GM23338 (cell line): ENCODE measurements around the gene RRP1. TPM values are rescaled to one million over a fixed set of nuclear protein-coding genes. Genes with fewer than 3 reads are reported as not detected.
A peak's percentile ranks its signal among the peaks of the same experiment; 100 is the strongest.

Experiments used
- ATAC-seq: fragments of 200-7000 bp; cut with Tn5 transposase; 3 replicates; pipeline ENCODE4 v1.9.1; 2020
- DNase-seq: peaks from one replicate; pipeline ENCODE4 v3.0.0-alpha.2; 2015; ENCODE audit warnings: low spot score
- H2AFZ ChIP-seq: fragments of 200-600 bp; sonication (generic); 2 replicates; pipeline ENCODE4 v1.8.0; 2016; ENCODE audit warnings: antibody characterized with exemption, mild to moderate bottlenecking, moderate library complexity
- H3F3A ChIP-seq: fragments of 200-600 bp; sonication (generic); replicated peaks from 2 replicates; pipeline ENCODE4 v1.8.0; 2017; ENCODE audit warnings: antibody characterized with exemption, mixed run types, low read depth
- H3K27ac ChIP-seq: fragments of 200-600 bp; sonication (generic); 2 replicates; pipeline ENCODE4 v1.6.1; 2016; ENCODE audit warnings: low read depth
- H3K27me3 ChIP-seq: fragments of 200-600 bp; sonication (generic); 2 replicates; pipeline ENCODE4 v1.8.0; 2016; ENCODE audit warnings: mild to moderate bottlenecking, mixed run types, moderate library complexity; ENCODE audit not compliant: insufficient read depth
- H3K36me3 ChIP-seq: fragments of 200-600 bp; sonication (generic); 2 replicates; pipeline ENCODE4 v1.8.0; 2016; ENCODE audit warnings: mild to moderate bottlenecking; ENCODE audit not compliant: insufficient read depth
- H3K4me1 ChIP-seq: fragments of 200-600 bp; sonication (generic); 2 replicates; pipeline ENCODE4 v1.8.0; 2016; ENCODE audit warnings: mild to moderate bottlenecking, moderate library complexity; ENCODE audit not compliant: insufficient read depth
- H3K4me2 ChIP-seq: fragments of 200-600 bp; sonication (generic); 2 replicates; pipeline ENCODE4 v1.7.1; 2017; ENCODE audit warnings: mixed run types
- H3K4me3 ChIP-seq: fragments of 200-600 bp; sonication (generic); 2 replicates; pipeline ENCODE4 v1.6.1; 2016; ENCODE audit warnings: mixed run types
- H3K79me2 ChIP-seq: fragments of 200-600 bp; sonication (generic); replicated peaks from 2 replicates; pipeline ENCODE4 v1.8.0; 2017; ENCODE audit warnings: mild to moderate bottlenecking; ENCODE audit not compliant: insufficient read depth
- H3K9me2 ChIP-seq: fragments of 200-600 bp; sonication (generic); 2 replicates; pipeline ENCODE4 v1.8.0; 2017; ENCODE audit not compliant: insufficient read depth
- H4K20me1 ChIP-seq: fragments of 200-600 bp; sonication (generic); replicated peaks from 2 replicates; pipeline ENCODE4 v1.8.0; 2017; ENCODE audit warnings: mild to moderate bottlenecking; ENCODE audit not compliant: insufficient read depth
- H3K27ac Mint-ChIP-seq: 2 replicates; pipeline ENCODE4 v1.8.0; 2020; ENCODE audit warnings: inconsistent platforms, mild to moderate bottlenecking, moderate library complexity, mixed read lengths
- H3K27me3 Mint-ChIP-seq: 3 replicates; pipeline ENCODE4 v1.8.0; 2022; ENCODE audit warnings: low read depth, mild to moderate bottlenecking, moderate library complexity, mixed read lengths, inconsistent platforms; ENCODE audit not compliant: insufficient read depth, poor library complexity
- H3K36me3 Mint-ChIP-seq: 3 replicates; pipeline ENCODE4 v1.8.0; 2021; ENCODE audit warnings: low read depth, mild to moderate bottlenecking, inconsistent platforms, moderate library complexity, mixed read lengths
- H3K4me1 Mint-ChIP-seq: 3 replicates; pipeline ENCODE4 v1.8.0; 2020; ENCODE audit warnings: mild to moderate bottlenecking, inconsistent platforms, mixed read lengths
- H3K4me3 Mint-ChIP-seq: 3 replicates; pipeline ENCODE4 v1.8.0; 2021; ENCODE audit warnings: moderate library complexity, mild to moderate bottlenecking, inconsistent platforms, mixed read lengths
- H3K9me3 Mint-ChIP-seq: 3 replicates; pipeline ENCODE4 v1.8.0; 2020; ENCODE audit warnings: moderate library complexity, mild to moderate bottlenecking, inconsistent platforms, mixed read lengths
- CREB1 ChIP-seq: fragments of 250-450 bp; sonication (Bioruptor Pico); IDR thresholded peaks from 2 replicates; pipeline ENCODE4 v1.5.0; 2020; ENCODE audit warnings: low read depth, mild to moderate bottlenecking, moderate library complexity
- EZH2 ChIP-seq: fragments of 200-600 bp; sonication (generic); IDR thresholded peaks from one replicate; pipeline ENCODE4 v1.8.0; 2017; ENCODE audit warnings: antibody characterized with exemption, mild to moderate bottlenecking, low read depth; ENCODE audit not compliant: unreplicated experiment
- EZH2phosphoT487 ChIP-seq: fragments of 200-600 bp; sonication (generic); IDR thresholded peaks from one replicate; pipeline ENCODE4 v1.8.1; 2018; ENCODE audit warnings: antibody characterized with exemption; ENCODE audit not compliant: unreplicated experiment
- JUNB ChIP-seq: IDR thresholded peaks from one replicate; pipeline ENCODE4 v1.6.1; 2016; ENCODE audit warnings: antibody characterized with exemption; ENCODE audit not compliant: unreplicated experiment
- NANOG ChIP-seq: IDR thresholded peaks from 2 replicates; pipeline ENCODE4 v1.6.1; 2016; ENCODE audit warnings: antibody characterized with exemption, borderline replicate concordance
- STAT1 ChIP-seq: IDR thresholded peaks from one replicate; pipeline ENCODE4 v1.6.1; 2016; ENCODE audit warnings: antibody characterized with exemption; ENCODE audit not compliant: unreplicated experiment
- ZNF331 ChIP-seq: fragments of 250-450 bp; sonication (Bioruptor Pico); IDR thresholded peaks from 2 replicates; pipeline ENCODE4 v1.5.0; 2020; ENCODE audit warnings: low read depth, mild to moderate bottlenecking, moderate library complexity
- polyA plus RNA-seq: library from polyadenylated mRNA; unstranded; fragments of >200 nt; fragmentation: Nextera tagmentation; extraction: Ambion mirVana; gene quantifications from 2 replicates; pipeline ENCODE4 v1.2.1, GENCODE V29; 2016
- total RNA-seq: library from RNA; depleted of rRNA; stranded (reverse); fragments of >200 nt; shearing (Covaris generic); gene quantifications from 2 replicates; pipeline ENCODE4 v1.2.3, GENCODE V29; 2014
- TF ChIP-seq, protein P1 (sequence below): IDR thresholded peaks from one replicate; pipeline ENCODE4 v1.6.1; 2018; ENCODE audit warnings: antibody characterized with exemption; ENCODE audit not compliant: unreplicated experiment
- TF ChIP-seq, protein P2 (sequence below): IDR thresholded peaks from 2 replicates; pipeline ENCODE4 v1.6.1; 2016; ENCODE audit warnings: antibody characterized with exemption
- TF ChIP-seq, protein P3 (sequence below): fragments of 250-450 bp; sonication (Bioruptor Pico); IDR thresholded peaks from 2 replicates; pipeline ENCODE4 v1.5.0; 2020; ENCODE audit warnings: mild to moderate bottlenecking, moderate library complexity
- TF ChIP-seq, protein P4 (sequence below), 2 experiments: fragments of 200-600 bp in 1 of 2; sonication (generic) in 1 of 2; conservative IDR thresholded peaks; 2 replicates each; pipeline versions ENCODE4 v1.5.1 to v1.6.1; 2016 to 2017; ENCODE audit warnings: antibody characterized with exemption in 2 of 2, low read depth in 2 of 2, mild to moderate bottlenecking in 2 of 2, moderate library complexity in 1 of 2

The RRP1 gene
- total and polyA plus RNA-seq, 2 experiments from 2014 or later: 36.5 to 63.5 TPM

DNA sequence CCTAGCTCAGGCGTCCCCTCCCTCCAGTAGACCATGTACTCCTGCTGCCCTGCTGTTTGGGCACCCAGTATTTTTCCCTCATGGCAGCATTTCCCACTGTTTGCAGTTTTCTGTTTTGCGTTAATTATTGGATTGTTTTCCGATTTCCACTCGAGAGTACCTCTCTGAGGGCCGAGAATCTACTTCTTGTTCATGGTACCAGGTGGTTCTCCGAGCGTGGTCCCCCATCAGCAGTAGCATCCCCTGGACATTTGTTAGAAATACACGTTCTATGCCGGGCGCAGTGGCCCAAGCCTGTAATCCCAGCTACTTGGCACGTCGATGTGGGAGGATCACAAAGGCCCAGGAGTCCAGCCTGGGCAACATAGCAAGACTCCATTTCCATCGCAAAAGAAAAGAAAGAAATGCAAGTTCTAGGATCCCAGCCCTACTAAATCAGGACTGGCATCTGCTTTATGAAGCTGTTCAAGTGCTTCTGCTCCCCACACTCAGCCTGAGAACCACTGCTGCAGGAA lies 690 bp downstream of the RRP1 start:
- Histone ChIP-seq H3K9me2 (no peaks in the 10 kb centered on the region), H3K4me2 (peak overlapping the region; percentile 100), H3K79me2 (peaks cover 47% of the 10 kb centered on the region), H3K4me1 (peaks cover 10% of the 10 kb centered on the region), H3K36me3 (peaks cover 16% of the 10 kb centered on the region), H3K4me3 (peak overlapping the region; percentile 99), H3F3A (no peaks in the 10 kb centered on the region), H3K27me3 (no peaks in the 10 kb centered on the region), H4K20me1 (peaks cover 16% of the 10 kb centered on the region), H2AFZ (no peak overlapping the region), H3K27ac (no peak overlapping the region)
- Mint-ChIP-seq H3K36me3 (peaks cover 48% of the 10 kb centered on the region), H3K4me3 (peak overlapping the region; percentile 98), H3K27ac (peak overlapping the region; percentile 95), H3K9me3 (peaks cover 3% of the 10 kb centered on the region; the same call in 1 of the 3 replicates), H3K4me1 (peaks cover 11% of the 10 kb centered on the region), H3K27me3 (peaks cover 13% of the 10 kb centered on the region)
- no peak for ATAC-seq
- TF ChIP-seq EZH2 (no peak), STAT1 (no peak), CREB1 (CRISPR knock-in tag) (no peak), EZH2phosphoT487 (no peak), ZNF331 (no peak), JUNB (no peak), NANOG (no peak)
- TF ChIP-seq, protein P1, sequence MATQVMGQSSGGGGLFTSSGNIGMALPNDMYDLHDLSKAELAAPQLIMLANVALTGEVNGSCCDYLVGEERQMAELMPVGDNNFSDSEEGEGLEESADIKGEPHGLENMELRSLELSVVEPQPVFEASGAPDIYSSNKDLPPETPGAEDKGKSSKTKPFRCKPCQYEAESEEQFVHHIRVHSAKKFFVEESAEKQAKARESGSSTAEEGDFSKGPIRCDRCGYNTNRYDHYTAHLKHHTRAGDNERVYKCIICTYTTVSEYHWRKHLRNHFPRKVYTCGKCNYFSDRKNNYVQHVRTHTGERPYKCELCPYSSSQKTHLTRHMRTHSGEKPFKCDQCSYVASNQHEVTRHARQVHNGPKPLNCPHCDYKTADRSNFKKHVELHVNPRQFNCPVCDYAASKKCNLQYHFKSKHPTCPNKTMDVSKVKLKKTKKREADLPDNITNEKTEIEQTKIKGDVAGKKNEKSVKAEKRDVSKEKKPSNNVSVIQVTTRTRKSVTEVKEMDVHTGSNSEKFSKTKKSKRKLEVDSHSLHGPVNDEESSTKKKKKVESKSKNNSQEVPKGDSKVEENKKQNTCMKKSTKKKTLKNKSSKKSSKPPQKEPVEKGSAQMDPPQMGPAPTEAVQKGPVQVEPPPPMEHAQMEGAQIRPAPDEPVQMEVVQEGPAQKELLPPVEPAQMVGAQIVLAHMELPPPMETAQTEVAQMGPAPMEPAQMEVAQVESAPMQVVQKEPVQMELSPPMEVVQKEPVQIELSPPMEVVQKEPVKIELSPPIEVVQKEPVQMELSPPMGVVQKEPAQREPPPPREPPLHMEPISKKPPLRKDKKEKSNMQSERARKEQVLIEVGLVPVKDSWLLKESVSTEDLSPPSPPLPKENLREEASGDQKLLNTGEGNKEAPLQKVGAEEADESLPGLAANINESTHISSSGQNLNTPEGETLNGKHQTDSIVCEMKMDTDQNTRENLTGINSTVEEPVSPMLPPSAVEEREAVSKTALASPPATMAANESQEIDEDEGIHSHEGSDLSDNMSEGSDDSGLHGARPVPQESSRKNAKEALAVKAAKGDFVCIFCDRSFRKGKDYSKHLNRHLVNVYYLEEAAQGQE: no peak
- TF ChIP-seq, protein P2, sequence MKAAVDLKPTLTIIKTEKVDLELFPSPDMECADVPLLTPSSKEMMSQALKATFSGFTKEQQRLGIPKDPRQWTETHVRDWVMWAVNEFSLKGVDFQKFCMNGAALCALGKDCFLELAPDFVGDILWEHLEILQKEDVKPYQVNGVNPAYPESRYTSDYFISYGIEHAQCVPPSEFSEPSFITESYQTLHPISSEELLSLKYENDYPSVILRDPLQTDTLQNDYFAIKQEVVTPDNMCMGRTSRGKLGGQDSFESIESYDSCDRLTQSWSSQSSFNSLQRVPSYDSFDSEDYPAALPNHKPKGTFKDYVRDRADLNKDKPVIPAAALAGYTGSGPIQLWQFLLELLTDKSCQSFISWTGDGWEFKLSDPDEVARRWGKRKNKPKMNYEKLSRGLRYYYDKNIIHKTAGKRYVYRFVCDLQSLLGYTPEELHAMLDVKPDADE: no peak
- TF ChIP-seq, protein P3, sequence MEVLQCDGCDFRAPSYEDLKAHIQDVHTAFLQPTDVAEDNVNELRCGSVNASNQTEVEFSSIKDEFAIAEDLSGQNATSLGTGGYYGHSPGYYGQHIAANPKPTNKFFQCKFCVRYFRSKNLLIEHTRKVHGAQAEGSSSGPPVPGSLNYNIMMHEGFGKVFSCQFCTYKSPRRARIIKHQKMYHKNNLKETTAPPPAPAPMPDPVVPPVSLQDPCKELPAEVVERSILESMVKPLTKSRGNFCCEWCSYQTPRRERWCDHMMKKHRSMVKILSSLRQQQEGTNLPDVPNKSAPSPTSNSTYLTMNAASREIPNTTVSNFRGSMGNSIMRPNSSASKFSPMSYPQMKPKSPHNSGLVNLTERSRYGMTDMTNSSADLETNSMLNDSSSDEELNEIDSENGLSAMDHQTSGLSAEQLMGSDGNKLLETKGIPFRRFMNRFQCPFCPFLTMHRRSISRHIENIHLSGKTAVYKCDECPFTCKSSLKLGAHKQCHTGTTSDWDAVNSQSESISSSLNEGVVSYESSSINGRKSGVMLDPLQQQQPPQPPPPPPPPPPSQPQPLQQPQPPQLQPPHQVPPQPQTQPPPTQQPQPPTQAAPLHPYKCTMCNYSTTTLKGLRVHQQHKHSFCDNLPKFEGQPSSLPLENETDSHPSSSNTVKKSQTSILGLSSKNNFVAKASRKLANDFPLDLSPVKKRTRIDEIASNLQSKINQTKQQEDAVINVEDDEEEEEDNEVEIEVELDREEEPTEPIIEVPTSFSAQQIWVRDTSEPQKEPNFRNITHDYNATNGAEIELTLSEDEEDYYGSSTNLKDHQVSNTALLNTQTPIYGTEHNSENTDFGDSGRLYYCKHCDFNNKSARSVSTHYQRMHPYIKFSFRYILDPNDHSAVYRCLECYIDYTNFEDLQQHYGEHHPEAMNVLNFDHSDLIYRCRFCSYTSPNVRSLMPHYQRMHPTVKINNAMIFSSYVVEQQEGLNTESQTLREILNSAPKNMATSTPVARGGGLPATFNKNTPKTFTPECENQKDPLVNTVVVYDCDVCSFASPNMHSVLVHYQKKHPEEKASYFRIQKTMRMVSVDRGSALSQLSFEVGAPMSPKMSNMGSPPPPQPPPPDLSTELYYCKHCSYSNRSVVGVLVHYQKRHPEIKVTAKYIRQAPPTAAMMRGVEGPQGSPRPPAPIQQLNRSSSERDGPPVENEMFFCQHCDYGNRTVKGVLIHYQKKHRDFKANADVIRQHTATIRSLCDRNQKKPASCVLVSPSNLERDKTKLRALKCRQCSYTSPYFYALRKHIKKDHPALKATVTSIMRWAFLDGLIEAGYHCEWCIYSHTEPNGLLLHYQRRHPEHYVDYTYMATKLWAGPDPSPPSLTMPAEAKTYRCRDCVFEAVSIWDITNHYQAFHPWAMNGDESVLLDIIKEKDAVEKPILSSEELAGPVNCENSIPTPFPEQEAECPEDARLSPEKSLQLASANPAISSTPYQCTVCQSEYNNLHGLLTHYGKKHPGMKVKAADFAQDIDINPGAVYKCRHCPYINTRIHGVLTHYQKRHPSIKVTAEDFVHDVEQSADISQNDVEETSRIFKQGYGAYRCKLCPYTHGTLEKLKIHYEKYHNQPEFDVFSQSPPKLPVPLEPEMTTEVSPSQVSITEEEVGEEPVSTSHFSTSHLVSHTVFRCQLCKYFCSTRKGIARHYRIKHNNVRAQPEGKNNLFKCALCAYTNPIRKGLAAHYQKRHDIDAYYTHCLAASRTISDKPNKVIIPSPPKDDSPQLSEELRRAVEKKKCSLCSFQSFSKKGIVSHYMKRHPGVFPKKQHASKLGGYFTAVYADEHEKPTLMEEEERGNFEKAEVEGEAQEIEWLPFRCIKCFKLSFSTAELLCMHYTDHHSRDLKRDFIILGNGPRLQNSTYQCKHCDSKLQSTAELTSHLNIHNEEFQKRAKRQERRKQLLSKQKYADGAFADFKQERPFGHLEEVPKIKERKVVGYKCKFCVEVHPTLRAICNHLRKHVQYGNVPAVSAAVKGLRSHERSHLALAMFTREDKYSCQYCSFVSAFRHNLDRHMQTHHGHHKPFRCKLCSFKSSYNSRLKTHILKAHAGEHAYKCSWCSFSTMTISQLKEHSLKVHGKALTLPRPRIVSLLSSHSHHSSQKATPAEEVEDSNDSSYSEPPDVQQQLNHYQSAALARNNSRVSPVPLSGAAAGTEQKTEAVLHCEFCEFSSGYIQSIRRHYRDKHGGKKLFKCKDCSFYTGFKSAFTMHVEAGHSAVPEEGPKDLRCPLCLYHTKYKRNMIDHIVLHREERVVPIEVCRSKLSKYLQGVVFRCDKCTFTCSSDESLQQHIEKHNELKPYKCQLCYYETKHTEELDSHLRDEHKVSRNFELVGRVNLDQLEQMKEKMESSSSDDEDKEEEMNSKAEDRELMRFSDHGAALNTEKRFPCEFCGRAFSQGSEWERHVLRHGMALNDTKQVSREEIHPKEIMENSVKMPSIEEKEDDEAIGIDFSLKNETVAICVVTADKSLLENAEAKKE (CRISPR knock-in tag): no peak
- TF ChIP-seq, protein P4, sequence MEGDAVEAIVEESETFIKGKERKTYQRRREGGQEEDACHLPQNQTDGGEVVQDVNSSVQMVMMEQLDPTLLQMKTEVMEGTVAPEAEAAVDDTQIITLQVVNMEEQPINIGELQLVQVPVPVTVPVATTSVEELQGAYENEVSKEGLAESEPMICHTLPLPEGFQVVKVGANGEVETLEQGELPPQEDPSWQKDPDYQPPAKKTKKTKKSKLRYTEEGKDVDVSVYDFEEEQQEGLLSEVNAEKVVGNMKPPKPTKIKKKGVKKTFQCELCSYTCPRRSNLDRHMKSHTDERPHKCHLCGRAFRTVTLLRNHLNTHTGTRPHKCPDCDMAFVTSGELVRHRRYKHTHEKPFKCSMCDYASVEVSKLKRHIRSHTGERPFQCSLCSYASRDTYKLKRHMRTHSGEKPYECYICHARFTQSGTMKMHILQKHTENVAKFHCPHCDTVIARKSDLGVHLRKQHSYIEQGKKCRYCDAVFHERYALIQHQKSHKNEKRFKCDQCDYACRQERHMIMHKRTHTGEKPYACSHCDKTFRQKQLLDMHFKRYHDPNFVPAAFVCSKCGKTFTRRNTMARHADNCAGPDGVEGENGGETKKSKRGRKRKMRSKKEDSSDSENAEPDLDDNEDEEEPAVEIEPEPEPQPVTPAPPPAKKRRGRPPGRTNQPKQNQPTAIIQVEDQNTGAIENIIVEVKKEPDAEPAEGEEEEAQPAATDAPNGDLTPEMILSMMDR (conservative IDR thresholded peaks at IDR 0.05; ENCODE audit: low read depth in 2 of 2): no peak
- no peak for DNase-seq
